CD4-positive, alpha-beta T cell treated with Interferon alpha-2 for 1 hour (primary cell): ENCODE results near the gene CNOT3.
A peak's percentile ranks its signal among the peaks of the same experiment; 100 is the strongest.
"Not testable (repeated sequence)": the region's sequence is repeated elsewhere in the genome, so short reads cannot be mapped to it uniquely, and the experiment has no call there.

ENCODE experiments used
- DNase-seq, 2 donors: peaks; one replicate each; pipeline ENCODE4 v3.0.0-alpha.2; 2020 to 2022

CNOT3 gene

GRCh38 chr19:54152267-54152666, 14.7 kb downstream of the CNOT3 start:
- DNase-seq, result no peak

GRCh38 chr19:54152878-54153524, 15.4 kb downstream of the CNOT3 start:
- DNase-seq, result no peak

DNA sequence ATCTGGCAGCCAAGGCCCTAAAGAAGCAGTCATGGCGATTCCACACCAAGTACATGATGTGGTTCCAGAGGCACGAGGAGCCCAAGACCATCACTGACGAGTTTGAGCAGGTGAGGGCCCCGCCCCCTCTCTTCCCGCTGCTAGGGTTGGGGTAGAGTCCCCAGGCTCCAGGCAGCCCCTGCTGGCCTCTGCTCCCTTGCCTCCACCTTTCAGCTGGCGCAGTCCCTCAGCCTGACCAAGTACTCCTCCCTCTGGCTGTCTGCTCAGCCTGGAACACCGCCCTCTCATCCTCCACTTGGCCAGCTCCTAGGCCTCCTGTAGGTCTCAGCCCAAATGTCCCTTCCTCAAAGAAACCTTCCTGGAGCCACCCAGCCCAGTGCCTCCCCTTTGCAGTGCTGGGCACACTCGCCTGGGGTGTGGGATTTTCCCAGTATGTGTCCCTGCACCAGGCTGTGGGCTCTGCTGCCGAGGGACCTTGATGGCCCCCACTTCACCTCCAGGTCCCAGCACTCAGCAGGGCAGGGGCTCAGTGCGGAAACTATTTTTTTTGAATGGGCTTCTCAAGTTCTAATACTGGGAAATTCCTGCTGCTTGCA, 16.3 kb downstream of the CNOT3 start:
- no peak for DNase-seq

DNA sequence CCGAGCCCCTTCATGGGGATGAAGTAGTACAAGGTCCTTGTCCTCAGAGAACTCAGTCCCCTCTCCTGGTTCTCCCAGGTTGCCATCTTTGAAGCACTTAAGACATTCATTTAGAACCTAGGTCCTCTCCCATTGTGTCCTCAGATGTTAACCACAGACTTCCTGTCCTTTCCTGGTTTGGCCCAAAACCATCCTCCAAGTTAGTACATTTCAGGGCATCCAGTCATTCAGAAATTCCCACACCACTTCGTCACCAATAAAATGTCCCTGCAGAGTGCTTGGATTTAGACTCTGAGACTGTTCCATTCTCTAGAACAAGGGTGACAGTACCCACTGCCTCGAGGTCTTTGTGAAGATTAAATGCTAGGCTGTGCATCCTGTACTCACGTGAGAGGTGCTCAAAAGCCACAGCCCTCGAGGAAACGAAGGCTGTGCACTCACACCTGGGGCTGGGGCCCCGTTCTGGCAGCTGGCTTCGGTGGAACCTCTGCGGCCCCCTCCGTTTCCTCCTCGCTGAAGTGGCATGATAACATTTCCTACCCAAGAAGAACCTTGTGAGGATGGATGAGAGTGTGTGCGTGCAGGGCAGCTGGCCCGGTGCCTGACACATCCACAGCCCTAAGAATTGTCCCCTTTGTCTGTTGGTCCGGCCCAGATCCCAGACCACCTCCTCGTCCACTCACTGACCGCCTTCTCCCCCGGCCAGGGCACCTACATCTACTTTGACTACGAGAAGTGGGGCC, 17.2 kb downstream of the CNOT3 start:
- DNase-seq, result peak; percentile 20 to 47

- DNase-seq, result no peak
These were observed 18.1 kb downstream of the CNOT3 start for GRCh38 chr19:54155694-54156093.

- no peak for DNase-seq
These were observed 18.9 kb downstream of the CNOT3 start for GRCh38 chr19:54156490-54156889.

- no peak for DNase-seq
These were observed 19.4 kb downstream of the CNOT3 start for GRCh38 chr19:54156953-54157352.

DNA sequence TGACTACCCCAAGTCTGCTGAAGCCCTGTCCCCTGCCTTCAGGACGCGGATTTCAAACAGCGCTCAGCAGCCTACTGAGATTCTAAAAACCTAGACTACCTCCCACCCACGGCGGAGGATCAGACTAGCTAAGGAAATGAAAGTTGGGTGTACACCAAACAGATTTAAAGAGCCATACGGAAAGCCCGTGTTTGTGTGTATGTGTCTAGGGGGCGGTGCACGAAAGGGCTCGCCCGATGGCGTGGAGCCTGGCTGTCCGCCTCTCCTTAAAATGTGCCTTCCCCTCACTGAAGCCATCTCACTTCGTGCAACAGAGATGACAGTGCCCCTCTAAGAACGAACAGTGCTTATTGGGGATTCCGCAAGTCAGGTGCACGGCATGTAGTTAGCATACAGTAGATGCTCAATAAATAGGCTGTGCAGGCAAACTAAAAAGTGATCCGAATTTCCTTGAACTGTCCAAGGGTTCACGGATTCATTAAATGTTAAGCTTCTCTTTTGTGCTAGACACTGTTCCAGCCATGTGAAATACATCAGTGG, 21.3 kb downstream of the CNOT3 start:
- DNase-seq, result peak in 1 of 2 donors; percentile 31

DNA sequence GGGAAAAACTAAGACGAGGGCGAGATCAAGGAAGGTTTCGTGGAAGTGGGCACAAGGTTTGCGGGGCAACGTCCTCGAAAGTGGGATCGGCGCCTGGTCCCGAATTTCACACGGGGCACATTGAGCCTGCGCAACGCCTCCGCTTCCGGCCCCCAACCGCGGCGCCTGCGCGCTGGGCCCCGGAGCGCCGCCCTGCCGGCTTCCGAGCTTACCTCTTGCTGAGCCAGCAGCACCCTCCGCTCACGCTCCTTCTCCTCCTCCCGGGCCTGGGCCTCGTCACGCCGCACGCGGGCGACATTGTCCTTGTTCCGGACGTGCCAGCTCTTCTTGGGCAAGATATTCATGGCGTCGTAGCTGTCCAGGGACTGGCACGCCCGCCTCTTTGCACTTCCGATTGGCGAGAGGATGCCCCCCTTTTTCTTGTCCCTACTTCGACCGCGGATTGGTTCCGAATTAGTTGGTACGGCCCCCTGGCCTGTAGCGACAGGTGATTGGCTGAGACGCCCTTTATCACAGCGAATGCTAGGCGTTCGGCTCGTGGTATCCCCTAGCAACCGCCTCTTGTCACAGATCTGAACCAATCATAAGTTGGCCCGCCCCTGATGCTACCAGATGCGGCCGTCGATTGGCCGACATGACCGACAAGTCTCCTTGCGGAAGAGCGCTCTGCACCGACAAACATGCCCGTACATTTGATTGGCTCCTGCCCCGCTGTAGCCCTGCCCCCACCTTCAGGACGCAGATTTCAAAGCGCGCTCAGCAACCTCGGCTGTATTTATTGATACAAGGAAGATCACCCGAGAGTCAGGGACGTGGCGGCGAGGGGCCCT, 22.0 kb downstream of the CNOT3 start, which contains the start of gene LENG1:
Gene LENG1 (minus strand): TSS at position 370 of the 830 bp plus-strand sequence. CDS start 26 bp downstream, at position 344.
- DNase-seq, result peak; percentile 100

- no peak for DNase-seq
These were observed 22.7 kb downstream of the CNOT3 start for GRCh38 chr19:54160182-54160811.

GRCh38 chr19:54160854-54161253, 23.3 kb downstream of the CNOT3 start:
- no peak for DNase-seq

DNA sequence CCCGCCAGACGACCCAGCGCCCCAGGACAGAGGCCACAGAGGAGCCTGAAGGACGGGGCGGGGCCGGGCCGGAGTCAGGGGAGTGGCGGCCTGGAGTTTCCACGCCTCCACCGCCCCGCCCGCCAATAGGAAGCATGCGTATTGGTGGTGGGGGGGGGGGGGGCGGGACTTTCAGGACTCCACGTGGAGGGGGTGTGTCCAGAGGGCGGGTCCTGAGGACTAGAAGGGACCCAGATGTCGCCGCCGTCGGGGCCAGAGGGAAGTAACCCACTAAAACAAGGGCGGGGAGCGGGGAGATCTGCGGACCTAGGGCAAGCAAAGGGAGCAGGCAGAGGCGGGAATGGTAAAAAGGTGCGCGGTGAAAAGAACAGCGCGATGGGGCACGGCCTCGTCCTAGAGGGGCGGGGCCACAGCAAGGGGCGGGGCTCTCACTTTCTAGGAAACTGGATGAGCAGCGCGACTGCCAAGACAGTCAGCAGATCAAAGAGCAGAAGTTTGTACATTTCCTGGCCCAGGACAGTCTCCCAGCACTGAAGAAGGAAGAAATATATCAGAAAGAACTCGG, 24.8 kb downstream of the CNOT3 start:
- peak; percentile 86 for DNase-seq

DNA sequence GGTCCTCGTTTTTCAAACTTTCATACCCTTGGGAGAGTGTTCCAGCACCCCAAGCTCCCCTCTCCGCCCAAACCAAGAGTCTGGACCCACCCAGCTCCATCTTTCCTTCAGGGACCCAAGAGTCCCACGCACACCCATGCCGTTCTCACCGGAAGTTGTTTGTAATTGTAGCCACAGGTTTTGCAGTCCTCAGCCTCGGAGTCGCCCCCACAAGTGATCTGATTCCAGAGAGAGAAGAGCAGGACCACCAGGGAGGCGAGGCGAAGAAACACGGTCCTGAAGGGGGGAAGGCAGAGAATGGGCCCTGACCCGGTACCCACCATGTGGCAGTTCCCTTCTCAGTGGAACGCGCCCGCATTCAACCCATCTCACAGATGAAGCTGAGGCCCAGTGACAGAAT, 25.3 kb downstream of the CNOT3 start:
- DNase-seq, result no peak

DNA sequence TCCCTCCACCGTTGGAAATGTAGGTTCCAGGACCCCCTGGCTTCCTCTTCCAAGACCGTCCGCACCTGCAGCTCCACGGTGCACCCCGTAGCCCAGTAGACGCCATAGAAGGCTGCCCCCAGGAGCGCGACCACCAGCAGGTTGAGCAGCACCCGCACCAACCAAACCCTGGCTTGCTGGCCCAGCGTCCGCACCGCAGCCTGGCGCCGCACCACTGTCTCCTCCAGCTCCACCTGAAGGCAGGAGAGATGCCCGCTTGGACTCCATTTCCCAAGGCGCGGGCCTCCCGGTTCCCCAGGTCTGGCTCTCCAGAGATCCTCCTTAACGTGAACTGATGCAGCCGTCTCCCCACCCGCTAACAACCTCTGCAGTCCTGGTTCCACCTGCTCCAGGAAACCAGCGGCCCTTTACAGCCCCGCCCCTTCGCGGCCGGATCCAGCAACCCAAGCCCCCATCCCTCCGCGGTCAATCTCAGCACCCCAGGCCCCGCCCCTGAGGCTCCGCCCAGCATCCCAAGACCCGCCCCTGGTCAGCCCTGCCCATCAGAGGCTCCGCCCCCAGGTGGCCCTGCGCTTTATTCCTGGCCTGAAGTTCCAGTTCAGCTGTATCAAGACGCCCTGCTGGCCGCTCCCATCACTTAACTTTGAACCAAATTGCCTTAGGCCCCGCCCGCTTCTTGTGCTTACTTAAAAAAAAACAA, 27.0 kb downstream of the CNOT3 start:
- peak; percentile 61 to 81 for DNase-seq

- DNase-seq, result no peak
These were observed 27.7 kb downstream of the CNOT3 start for GRCh38 chr19:54165222-54165621.

DNA sequence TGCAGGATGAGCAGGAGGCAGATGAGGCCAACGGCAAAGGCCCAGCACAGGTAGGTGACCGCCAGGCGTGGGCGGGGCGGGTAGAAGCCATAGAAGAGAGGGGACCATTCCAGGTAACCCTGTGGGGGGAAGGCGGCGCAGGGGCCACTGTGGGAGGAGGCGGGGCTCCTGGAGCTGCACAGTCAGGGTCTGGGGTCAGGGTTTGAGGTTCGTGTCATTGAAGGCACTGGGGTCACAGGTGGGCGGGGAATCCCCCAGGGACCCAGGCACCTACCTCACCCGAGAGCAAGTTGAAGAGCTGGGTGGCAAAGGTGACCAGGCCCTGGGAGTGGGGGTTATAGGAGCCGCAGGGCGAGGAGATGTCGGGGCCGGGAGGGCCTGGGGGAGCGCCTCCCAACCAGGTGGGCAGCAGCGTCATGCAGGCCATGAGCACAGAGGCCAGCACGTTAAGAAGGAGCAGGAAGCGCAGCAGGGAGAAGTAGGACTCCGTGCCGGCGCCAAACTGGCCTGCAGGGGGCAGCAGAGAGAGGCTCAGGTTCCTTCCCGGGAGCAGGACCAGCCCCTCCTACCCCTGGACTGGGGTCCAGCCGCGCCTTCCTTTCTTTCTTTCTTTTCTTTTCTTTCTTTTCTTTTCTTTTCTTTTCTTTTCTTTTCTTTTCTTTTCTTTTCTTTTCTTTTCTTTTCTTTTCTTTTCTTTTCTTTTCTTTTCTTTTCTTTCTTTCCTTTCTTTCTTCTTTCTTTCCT, 30.8 kb downstream of the CNOT3 start:
- DNase-seq, result peak; percentile 85 to 88

DNA sequence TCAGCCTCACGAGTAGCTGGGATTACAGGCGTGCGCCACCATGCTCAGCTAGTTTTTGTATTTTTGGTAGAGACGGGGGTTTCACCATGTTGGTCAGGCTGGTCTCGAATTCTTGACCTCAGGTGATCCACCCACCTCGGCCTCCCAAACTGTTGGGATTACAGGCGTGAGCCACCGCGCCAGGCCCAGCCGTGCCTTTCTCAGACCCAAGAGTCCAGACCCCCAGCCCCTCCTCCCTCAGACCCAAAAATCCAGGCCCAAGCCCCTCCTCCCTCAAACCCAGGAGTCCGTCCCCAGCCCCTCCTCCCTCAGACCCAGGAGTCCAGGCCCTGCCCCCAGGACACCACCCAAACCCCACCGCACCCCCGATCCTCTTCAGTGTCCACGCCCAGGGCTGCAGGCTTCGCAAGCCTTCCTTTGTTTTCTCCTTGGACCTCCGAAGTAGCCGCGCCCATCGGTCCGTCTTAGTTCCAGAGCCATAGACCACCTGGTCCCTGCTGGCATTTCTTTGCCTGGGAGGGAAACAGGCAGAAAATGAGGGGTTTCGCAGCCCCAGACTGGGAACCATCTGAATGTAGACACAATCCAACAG, 31.7 kb downstream of the CNOT3 start:
- no peak for DNase-seq

DNA sequence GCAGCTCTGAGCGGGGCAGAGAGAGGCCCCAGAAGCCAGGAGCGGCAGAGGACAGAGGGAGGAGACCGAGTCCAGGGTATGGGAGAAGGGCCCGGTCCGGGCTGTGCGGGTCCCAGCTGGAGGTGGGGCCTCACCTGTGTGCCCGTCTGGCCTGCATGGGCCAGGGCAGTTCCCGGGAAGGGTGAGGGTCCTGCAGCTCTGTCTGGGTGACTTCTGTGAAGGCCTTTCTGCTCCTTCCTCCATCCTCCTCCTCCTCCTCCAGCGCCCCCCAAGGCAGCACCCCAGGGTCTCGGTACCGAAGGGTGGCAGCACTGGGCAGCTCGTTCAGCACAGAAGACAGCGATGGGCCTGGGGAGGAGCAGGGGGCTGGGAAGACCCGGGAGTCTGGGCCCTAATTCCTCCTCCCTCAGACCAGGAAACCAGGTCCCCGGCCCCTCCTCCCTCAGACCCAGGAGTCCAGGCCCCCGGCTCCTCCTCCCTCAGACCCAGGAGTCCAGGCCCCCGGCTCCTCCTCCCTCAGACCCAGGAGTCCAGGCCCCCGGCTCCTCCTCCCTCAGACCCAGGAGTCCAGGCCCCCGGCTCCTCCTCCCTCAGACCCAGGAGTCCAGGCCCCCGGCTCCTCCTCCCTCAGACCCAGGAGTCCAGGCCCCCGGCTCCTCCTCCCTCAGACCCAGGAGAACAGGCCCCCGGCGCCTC, 34.3 kb downstream of the CNOT3 start:
- not testable (repeated sequence) for DNase-seq
